Thoracic aorta (tissue), 2 donors: ENCODE data around the gene ICA1. TPM values are rescaled to one million over a fixed set of nuclear protein-coding genes. Genes with fewer than 3 reads are reported as not detected.
"Not testable (repeated sequence)": the region's sequence is repeated elsewhere in the genome, so short reads cannot be mapped to it uniquely, and the experiment has no call there.

Source experiments
- ATAC-seq: fragments of 150-250 bp; one replicate; pipeline ENCODE4 v1.8.0; 2017; ENCODE audit warnings: low read depth; ENCODE audit not compliant: insufficient number of reproducible peaks, low FRiP score
- DNase-seq: peaks from one replicate; pipeline ENCODE4 v3.0.0-alpha.2; 2020; ENCODE audit warnings: low spot score
- H3K27ac ChIP-seq, 2 donors: fragments of 200-600 bp; sonication (generic); 1 replicate in 1 of 2; 2 replicates in 1 of 2; pipeline ENCODE4 v1.5.1; 2016; ENCODE audit warnings: mild to moderate bottlenecking in 2 of 2, moderate library complexity in 2 of 2
- H3K27me3 ChIP-seq: fragments of 200-600 bp; sonication (generic); replicated peaks from 2 replicates; pipeline ENCODE4 v1.6.0; 2016; ENCODE audit warnings: mild to moderate bottlenecking; ENCODE audit not compliant: insufficient read depth
- H3K36me3 ChIP-seq: fragments of 200-600 bp; sonication (generic); one replicate; pipeline ENCODE4 v1.5.1; 2016
- H3K4me1 ChIP-seq, 2 donors: fragments of 200-600 bp; sonication (generic); 1 replicate in 1 of 2; 2 replicates in 1 of 2; pipeline versions ENCODE4 v1.5.1 to v1.6.0; 2016; ENCODE audit warnings: low read depth in 2 of 2, mild to moderate bottlenecking in 1 of 2; ENCODE audit not compliant: control insufficient read depth in 1 of 2
- H3K4me3 ChIP-seq: fragments of 200-600 bp; sonication (generic); 2 replicates; pipeline ENCODE4 v1.5.1; 2016; ENCODE audit warnings: mild to moderate bottlenecking
- H3K9me3 ChIP-seq: fragments of 200-600 bp; sonication (generic); 2 replicates; pipeline ENCODE4 v1.5.1; 2016
- CTCF ChIP-seq: fragments of 200-600 bp; sonication (generic); IDR thresholded peaks from one replicate; pipeline ENCODE4 v1.5.1; 2019; ENCODE audit warnings: antibody characterized with exemption
- total RNA-seq, 2 donors: library from RNA; depleted of rRNA; stranded (reverse); fragments of >200 nt; gene quantifications; one replicate each; pipeline versions ENCODE4 v1.1.0 to v1.2.3, GENCODE V29; 2016

The ICA1 gene
- total RNA-seq, 2 donors from 2014 or later: 6.6 to 9.9 TPM

GRCh38 chr7:8249121-8249520 is 12.8 kb downstream of the ICA1 start:
- no peak for TF ChIP-seq CTCF
- Histone ChIP-seq H3K36me3 (no peaks in the 10 kb centered on the region), H3K4me1 (no peaks in the 10 kb centered on the region), H3K4me3 (no peak overlapping the region), H3K27me3 (no peaks in the 10 kb centered on the region), H3K27ac (no peak overlapping the region), H3K9me3 (no peaks in the 10 kb centered on the region)
- DNase-seq (no peak), ATAC-seq (no peak)

GRCh38 chr7:8246020-8246419 is 15.9 kb downstream of the ICA1 start:
- DNase-seq (no peak), ATAC-seq (no peak)
- H3K27me3 ChIP-seq: no peaks in the 10 kb centered on the region
- no peak overlapping the region for H3K4me3 ChIP-seq
- H3K36me3 ChIP-seq: no peaks in the 10 kb centered on the region
- peaks cover 3% of the 10 kb centered on the region for H3K9me3 ChIP-seq
- no peak for TF ChIP-seq CTCF
- H3K27ac ChIP-seq: no peak overlapping the region
- H3K4me1 ChIP-seq: no peaks in the 10 kb centered on the region

GRCh38 chr7:8245032-8245431 is 16.9 kb downstream of the ICA1 start:
- H3K4me1 ChIP-seq, H3K36me3 ChIP-seq, DNase-seq, H3K27me3 ChIP-seq, H3K4me3 ChIP-seq, H3K9me3 ChIP-seq, ATAC-seq, H3K27ac ChIP-seq: not testable (repeated sequence)

GRCh38 chr7:8243059-8243458 is 18.9 kb downstream of the ICA1 start:
- H3K4me1 ChIP-seq, H3K27me3 ChIP-seq, H3K4me3 ChIP-seq, H3K27ac ChIP-seq, H3K9me3 ChIP-seq, DNase-seq, ATAC-seq, H3K36me3 ChIP-seq: not testable (repeated sequence)

- H3K27ac ChIP-seq, ATAC-seq, H3K9me3 ChIP-seq: not testable (repeated sequence)
Observed at GRCh38 chr7:8239702-8240362, 22.1 kb downstream of the ICA1 start.

GRCh38 chr7:8236780-8237407 is 25.1 kb downstream of the ICA1 start:
- no peaks in the 10 kb centered on the region for H3K9me3 ChIP-seq
- no peaks in the 10 kb centered on the region for H3K36me3 ChIP-seq
- no peaks in the 10 kb centered on the region for H3K4me1 ChIP-seq
- DNase-seq (no peak), ATAC-seq (no peak)
- H3K27ac ChIP-seq: no peak overlapping the region
- no peaks in the 10 kb centered on the region for H3K27me3 ChIP-seq
- no peak overlapping the region for H3K4me3 ChIP-seq
- TF ChIP-seq CTCF: no peak

More at GRCh38 chr7:8239702-8240362, 22.1 kb downstream of the ICA1 start:
- not testable (repeated sequence) for H3K4me1 ChIP-seq, H3K27me3 ChIP-seq, DNase-seq, H3K36me3 ChIP-seq, H3K4me3 ChIP-seq
